HepG2 (cell line): ENCODE measurements around the gene BMP8B.

Experiments used
- CHD2 ChIP-seq: IDR thresholded peaks from 2 replicates; pipeline ENCODE4 v1.6.1; 2011; ENCODE audit warnings: low read depth, low read length, improper control_type of control experiment
- CREM ChIP-seq, 2 experiments: sonication (generic) in 1 of 2; formaldehyde crosslinking in 1 of 2; IDR thresholded peaks; 2 replicates each; pipeline versions ENCODE4 v1.4.0 to v1.6.1; 2016 to 2020; ENCODE audit warnings: antibody characterized with exemption in 1 of 2, mild to moderate bottlenecking in 1 of 2, missing genetic modification reagents in 1 of 2
- EZH2 ChIP-seq: conservative IDR thresholded peaks from 2 replicates; pipeline ENCODE4 v1.6.1; 2012; ENCODE audit warnings: mild to moderate bottlenecking, low read depth, low read length, moderate library complexity
- POLR2A ChIP-seq, 2 experiments: IDR thresholded peaks; 2 replicates each; pipeline ENCODE4 v1.6.1; 2011; ENCODE audit warnings: low read depth in 2 of 2, low read length in 2 of 2, mild to moderate bottlenecking in 1 of 2, moderate library complexity in 1 of 2; ENCODE audit not compliant: insufficient read depth in 1 of 2
- TF ChIP-seq, protein P1 (sequence below): IDR thresholded peaks from 2 replicates; pipeline ENCODE4 v1.6.1; 2016
- TF ChIP-seq, protein P2 (sequence below): sonication (generic); formaldehyde crosslinking; IDR thresholded peaks from 2 replicates; pipeline ENCODE4 v1.5.0; 2020; ENCODE audit warnings: mild to moderate bottlenecking, missing genetic modification reagents, moderate library complexity

DNA sequence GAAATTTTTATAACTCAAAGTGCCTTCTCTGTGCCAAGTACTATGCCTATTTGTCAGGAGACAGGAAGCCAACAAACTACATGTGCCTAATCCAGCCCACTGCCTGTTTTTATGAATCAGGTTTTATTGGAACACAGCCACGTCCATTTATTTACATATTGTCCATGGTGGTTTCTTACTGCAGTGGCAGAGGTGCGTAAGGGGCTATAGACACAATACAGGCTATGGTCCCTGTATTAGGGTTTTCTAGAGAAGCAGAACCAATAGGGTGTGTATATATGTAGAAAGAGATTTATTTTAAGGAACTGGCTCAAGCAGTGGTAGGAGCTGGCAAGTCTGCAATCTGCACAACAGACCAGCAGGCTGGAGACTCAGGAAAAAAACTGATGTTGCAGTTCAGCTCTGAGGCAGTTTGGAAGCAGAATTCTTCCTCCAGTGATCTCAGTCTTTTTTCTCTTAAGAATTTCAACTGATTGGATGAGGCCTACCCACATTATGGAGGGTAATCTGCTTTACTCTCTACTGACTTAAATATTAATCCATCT lies 34.6 kb downstream of the BMP8B start:
- TF ChIP-seq, protein P1, sequence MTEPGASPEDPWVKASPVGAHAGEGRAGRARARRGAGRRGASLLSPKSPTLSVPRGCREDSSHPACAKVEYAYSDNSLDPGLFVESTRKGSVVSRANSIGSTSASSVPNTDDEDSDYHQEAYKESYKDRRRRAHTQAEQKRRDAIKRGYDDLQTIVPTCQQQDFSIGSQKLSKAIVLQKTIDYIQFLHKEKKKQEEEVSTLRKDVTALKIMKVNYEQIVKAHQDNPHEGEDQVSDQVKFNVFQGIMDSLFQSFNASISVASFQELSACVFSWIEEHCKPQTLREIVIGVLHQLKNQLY (CRISPR knock-in tag), result no peak
- TF ChIP-seq POLR2A (IDR thresholded peaks at IDR 0.05; ENCODE audit: insufficient read depth in 1 of 2, low read depth in 2 of 2, low read length in 2 of 2), result no peak
- TF ChIP-seq CHD2, result no peak
- no peak for TF ChIP-seq EZH2
- TF ChIP-seq, protein P2, sequence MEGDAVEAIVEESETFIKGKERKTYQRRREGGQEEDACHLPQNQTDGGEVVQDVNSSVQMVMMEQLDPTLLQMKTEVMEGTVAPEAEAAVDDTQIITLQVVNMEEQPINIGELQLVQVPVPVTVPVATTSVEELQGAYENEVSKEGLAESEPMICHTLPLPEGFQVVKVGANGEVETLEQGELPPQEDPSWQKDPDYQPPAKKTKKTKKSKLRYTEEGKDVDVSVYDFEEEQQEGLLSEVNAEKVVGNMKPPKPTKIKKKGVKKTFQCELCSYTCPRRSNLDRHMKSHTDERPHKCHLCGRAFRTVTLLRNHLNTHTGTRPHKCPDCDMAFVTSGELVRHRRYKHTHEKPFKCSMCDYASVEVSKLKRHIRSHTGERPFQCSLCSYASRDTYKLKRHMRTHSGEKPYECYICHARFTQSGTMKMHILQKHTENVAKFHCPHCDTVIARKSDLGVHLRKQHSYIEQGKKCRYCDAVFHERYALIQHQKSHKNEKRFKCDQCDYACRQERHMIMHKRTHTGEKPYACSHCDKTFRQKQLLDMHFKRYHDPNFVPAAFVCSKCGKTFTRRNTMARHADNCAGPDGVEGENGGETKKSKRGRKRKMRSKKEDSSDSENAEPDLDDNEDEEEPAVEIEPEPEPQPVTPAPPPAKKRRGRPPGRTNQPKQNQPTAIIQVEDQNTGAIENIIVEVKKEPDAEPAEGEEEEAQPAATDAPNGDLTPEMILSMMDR (CRISPR knock-in tag), result no peak
- TF ChIP-seq CREM (IDR thresholded peaks at IDR 0.05), result no peak
- no peak for TF ChIP-seq CREM (CRISPR knock-in tag; IDR thresholded peaks at IDR 0.05)
